NCI-H748 treated with DMSO at 0.1 percent for 48 hours (cell line): Measurements from ENCODE around the gene POLRMT.
"Not testable (repeated sequence)": the region's sequence is repeated elsewhere in the genome, so short reads cannot be mapped to it uniquely, and the experiment has no call there.

ENCODE experiments used
- DNase-seq: peaks from one replicate; lab custom pipeline; 2025; lab: John Stamatoyannopoulos, UW

POLRMT gene

GRCh38 chr19:610801-611480 lies 22.4 kb downstream of the POLRMT start:
- DNase-seq = no peak

- no peak for DNase-seq
These were observed 23.1 kb downstream of the POLRMT start for GRCh38 chr19:610071-610800.

GRCh38 chr19:609004-609346 lies 24.4 kb downstream of the POLRMT start:
- no peak for DNase-seq

GRCh38 chr19:608155-609003 lies 25.0 kb downstream of the POLRMT start:
- no peak for DNase-seq

- DNase-seq = no peak
These were observed 25.8 kb downstream of the POLRMT start for GRCh38 chr19:607301-608154.

GRCh38 chr19:605061-605971 lies 28.0 kb downstream of the POLRMT start:
- DNase-seq = peak; percentile 6

GRCh38 chr19:604355-604754 lies 29.0 kb downstream of the POLRMT start:
- no peak for DNase-seq

- DNase-seq = not testable (repeated sequence)
These were observed 29.6 kb downstream of the POLRMT start for GRCh38 chr19:603779-604178.

- DNase-seq = not testable (repeated sequence)
These were observed 30.1 kb downstream of the POLRMT start for GRCh38 chr19:603302-603639.

GRCh38 chr19:602391-603301 lies 30.7 kb downstream of the POLRMT start:
- DNase-seq = no peak

GRCh38 chr19:601790-602189 lies 31.5 kb downstream of the POLRMT start:
- DNase-seq = no peak

- no peak for DNase-seq
These were observed 32.0 kb downstream of the POLRMT start for GRCh38 chr19:601310-601709.

GRCh38 chr19:597406-598315 lies 35.7 kb downstream of the POLRMT start:
- DNase-seq = no peak

- DNase-seq = no peak
These were observed 37.1 kb downstream of the POLRMT start for GRCh38 chr19:596263-596655.

GRCh38 chr19:595326-596262 lies 37.7 kb downstream of the POLRMT start:
- no peak for DNase-seq

- no peak for DNase-seq
These were observed 39.0 kb downstream of the POLRMT start for GRCh38 chr19:594265-594870.

- no peak for DNase-seq
These were observed 39.8 kb downstream of the POLRMT start for GRCh38 chr19:593505-593904.
